ENCODE measurements around the gene RBM47.

DNA sequence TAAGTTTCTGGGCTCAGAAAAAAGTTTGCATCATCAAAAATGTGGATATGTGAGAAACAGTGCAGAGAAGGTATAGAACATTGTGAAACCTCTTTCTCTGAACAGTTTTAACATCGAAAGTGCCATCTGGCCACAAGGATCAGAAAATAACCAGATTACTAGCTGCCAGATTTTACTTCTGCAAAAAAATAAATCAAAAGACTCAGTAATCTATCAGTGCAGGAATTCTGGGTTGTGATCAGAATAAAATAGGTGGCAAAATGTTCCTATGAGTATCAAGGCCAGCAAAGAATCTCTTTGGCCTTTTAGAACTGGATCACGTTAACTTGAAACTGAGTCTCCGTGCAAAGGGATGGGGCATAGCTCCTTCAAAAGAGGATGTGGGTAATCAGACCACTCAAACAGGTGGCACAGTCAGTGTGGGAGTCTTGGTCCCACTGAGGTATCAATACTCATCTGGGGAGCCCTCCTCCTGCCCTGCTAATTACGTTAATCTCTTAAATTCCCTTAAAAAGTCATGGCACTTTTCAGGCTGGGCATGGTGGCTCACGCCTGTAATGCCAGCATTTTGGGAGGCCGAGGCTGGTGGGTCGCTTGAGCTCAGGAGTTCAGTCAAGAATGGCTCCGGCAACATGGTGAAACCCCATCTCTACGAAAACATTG lies 26.7 kb upstream of the RBM47 start:
- TF ChIP-seq CTCF (conservative IDR thresholded peaks at IDR 0.05; ENCODE audit: low read length): no peak
- no peak for TF ChIP-seq EZH2phosphoT487 (IDR thresholded peaks at IDR 0.05; ENCODE audit: borderline replicate concordance)

Measured in Loucy (cell line).